ENCODE measurements around the gene FAT2.

GRCh38 chr5:151619812-151620460 is 28.8 kb upstream of the FAT2 start:
- no peak for TF ChIP-seq CTCF (IDR thresholded peaks at IDR 0.05; ENCODE audit: insufficient read depth, low read length)
- TF ChIP-seq SPI1 (IDR thresholded peaks at IDR 0.05; ENCODE audit: borderline replicate concordance, low read depth), result no peak
- TF ChIP-seq POLR2AphosphoS5 (IDR thresholded peaks at IDR 0.05; ENCODE audit: low read depth), result no peak
- TF ChIP-seq GABPA (IDR thresholded peaks at IDR 0.05; ENCODE audit: low read depth), result no peak
- TF ChIP-seq, protein P1, sequence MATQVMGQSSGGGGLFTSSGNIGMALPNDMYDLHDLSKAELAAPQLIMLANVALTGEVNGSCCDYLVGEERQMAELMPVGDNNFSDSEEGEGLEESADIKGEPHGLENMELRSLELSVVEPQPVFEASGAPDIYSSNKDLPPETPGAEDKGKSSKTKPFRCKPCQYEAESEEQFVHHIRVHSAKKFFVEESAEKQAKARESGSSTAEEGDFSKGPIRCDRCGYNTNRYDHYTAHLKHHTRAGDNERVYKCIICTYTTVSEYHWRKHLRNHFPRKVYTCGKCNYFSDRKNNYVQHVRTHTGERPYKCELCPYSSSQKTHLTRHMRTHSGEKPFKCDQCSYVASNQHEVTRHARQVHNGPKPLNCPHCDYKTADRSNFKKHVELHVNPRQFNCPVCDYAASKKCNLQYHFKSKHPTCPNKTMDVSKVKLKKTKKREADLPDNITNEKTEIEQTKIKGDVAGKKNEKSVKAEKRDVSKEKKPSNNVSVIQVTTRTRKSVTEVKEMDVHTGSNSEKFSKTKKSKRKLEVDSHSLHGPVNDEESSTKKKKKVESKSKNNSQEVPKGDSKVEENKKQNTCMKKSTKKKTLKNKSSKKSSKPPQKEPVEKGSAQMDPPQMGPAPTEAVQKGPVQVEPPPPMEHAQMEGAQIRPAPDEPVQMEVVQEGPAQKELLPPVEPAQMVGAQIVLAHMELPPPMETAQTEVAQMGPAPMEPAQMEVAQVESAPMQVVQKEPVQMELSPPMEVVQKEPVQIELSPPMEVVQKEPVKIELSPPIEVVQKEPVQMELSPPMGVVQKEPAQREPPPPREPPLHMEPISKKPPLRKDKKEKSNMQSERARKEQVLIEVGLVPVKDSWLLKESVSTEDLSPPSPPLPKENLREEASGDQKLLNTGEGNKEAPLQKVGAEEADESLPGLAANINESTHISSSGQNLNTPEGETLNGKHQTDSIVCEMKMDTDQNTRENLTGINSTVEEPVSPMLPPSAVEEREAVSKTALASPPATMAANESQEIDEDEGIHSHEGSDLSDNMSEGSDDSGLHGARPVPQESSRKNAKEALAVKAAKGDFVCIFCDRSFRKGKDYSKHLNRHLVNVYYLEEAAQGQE (IDR thresholded peaks at IDR 0.05; ENCODE audit: insufficient replicate concordance, low read depth), result no peak
